PC-9 (cell line): Measurements from ENCODE around the gene AKAP6.

ENCODE experiments used
- EZH2 ChIP-seq: fragments of 200-600 bp; sonication (generic); IDR thresholded peaks from 2 replicates; pipeline ENCODE4 v1.8.0; 2017; ENCODE audit warnings: antibody characterized with exemption, low read depth
- TF ChIP-seq, protein P1 (sequence below): fragments of 200-600 bp; sonication (generic); conservative IDR thresholded peaks from 2 replicates; pipeline ENCODE4 v1.6.1; 2017; ENCODE audit warnings: mixed run types, antibody characterized with exemption, mild to moderate bottlenecking, moderate library complexity

- TF ChIP-seq, protein P1, sequence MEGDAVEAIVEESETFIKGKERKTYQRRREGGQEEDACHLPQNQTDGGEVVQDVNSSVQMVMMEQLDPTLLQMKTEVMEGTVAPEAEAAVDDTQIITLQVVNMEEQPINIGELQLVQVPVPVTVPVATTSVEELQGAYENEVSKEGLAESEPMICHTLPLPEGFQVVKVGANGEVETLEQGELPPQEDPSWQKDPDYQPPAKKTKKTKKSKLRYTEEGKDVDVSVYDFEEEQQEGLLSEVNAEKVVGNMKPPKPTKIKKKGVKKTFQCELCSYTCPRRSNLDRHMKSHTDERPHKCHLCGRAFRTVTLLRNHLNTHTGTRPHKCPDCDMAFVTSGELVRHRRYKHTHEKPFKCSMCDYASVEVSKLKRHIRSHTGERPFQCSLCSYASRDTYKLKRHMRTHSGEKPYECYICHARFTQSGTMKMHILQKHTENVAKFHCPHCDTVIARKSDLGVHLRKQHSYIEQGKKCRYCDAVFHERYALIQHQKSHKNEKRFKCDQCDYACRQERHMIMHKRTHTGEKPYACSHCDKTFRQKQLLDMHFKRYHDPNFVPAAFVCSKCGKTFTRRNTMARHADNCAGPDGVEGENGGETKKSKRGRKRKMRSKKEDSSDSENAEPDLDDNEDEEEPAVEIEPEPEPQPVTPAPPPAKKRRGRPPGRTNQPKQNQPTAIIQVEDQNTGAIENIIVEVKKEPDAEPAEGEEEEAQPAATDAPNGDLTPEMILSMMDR, result no peak
- TF ChIP-seq EZH2, result no peak
Observed at GRCh38 chr14:32377046-32377646, 48.0 kb downstream of the AKAP6 start.
